PC-3 (cell line): ENCODE results near the gene EIF4E1B. TPM values are rescaled to one million over a fixed set of nuclear protein-coding genes. Genes with fewer than 3 reads are reported as not detected.

Experiments used
- ATAC-seq: fragments of 200-7000 bp; cut with Tn5 transposase; 2 replicates; pipeline ENCODE4 v1.9.1; 2020; ENCODE audit warnings: mild to moderate bottlenecking, moderate library complexity
- BruUV-seq: library from RNA; stranded (reverse); fragments of 400-500 nt; replicated peaks from 2 replicates; lab custom pipeline; 2021; lab: Mats Ljungman, UMichigan
- CTCF ChIA-PET: fragments of 300-600 bp; sonication (Branson Sonifier 250); formaldehyde crosslinking; loops from one replicate; lab custom pipeline; 2022; ENCODE audit warnings: antibody characterized with exemption; lab: Charles Lee
- POLR2A ChIA-PET: fragments of 300-600 bp; sonication (Branson Sonifier 250); formaldehyde crosslinking; loops from one replicate; lab custom pipeline; 2022; ENCODE audit warnings: antibody characterized with exemption; ENCODE audit not compliant: unreplicated experiment; lab: Charles Lee
- DNase-seq: peaks from one replicate; pipeline ENCODE4 v3.0.0-alpha.2; 2015
- H2AFZ ChIP-seq: fragments of 300-600 bp; sonication (generic); 2 replicates; pipeline ENCODE4 v1.6.0; 2016; ENCODE audit warnings: antibody characterized with exemption, low read length
- H3F3A ChIP-seq: fragments of 300-600 bp; sonication (generic); one replicate; pipeline ENCODE4 v1.6.0; 2017; ENCODE audit warnings: antibody characterized with exemption, low read length, control low read depth, mild to moderate bottlenecking; ENCODE audit not compliant: unreplicated experiment
- H3K27ac ChIP-seq: fragments of 300-600 bp; sonication (generic); 2 replicates; pipeline ENCODE4 v1.5.1; 2016; ENCODE audit warnings: mild to moderate bottlenecking, low read length
- H3K27me3 ChIP-seq: fragments of 300-600 bp; sonication (generic); 2 replicates; pipeline ENCODE4 v1.6.1; 2016; ENCODE audit warnings: low read length, mixed read lengths
- H3K36me3 ChIP-seq: fragments of 300-600 bp; sonication (generic); 2 replicates; pipeline ENCODE4 v1.6.1; 2016; ENCODE audit warnings: low read depth, mixed run types, low read length, mixed read lengths
- H3K4me1 ChIP-seq: fragments of 300-600 bp; sonication (generic); 2 replicates; pipeline ENCODE4 v1.5.1; 2016; ENCODE audit warnings: low read length; ENCODE audit not compliant: insufficient read depth
- H3K4me2 ChIP-seq: fragments of 300-600 bp; sonication (generic); 2 replicates; pipeline ENCODE4 v1.6.0; 2016; ENCODE audit warnings: low read length
- H3K4me3 ChIP-seq: fragments of 300-600 bp; sonication (generic); 2 replicates; pipeline ENCODE4 v1.5.1; 2016; ENCODE audit warnings: mild to moderate bottlenecking, low read length, mixed read lengths
- H3K79me2 ChIP-seq: fragments of 300-600 bp; sonication (generic); 2 replicates; pipeline ENCODE4 v1.6.1; 2017; ENCODE audit warnings: low read length, mixed read lengths
- H3K9ac ChIP-seq: fragments of 300-600 bp; sonication (generic); 2 replicates; pipeline ENCODE4 v1.6.0; 2016; ENCODE audit warnings: mild to moderate bottlenecking, low read length
- H3K9me2 ChIP-seq: fragments of 300-600 bp; sonication (generic); replicated peaks from 2 replicates; pipeline ENCODE4 v1.6.1; 2016; ENCODE audit warnings: mixed run types, low read length, mixed read lengths
- H3K9me3 ChIP-seq: fragments of 300-600 bp; sonication (generic); 2 replicates; pipeline ENCODE4 v1.6.1; 2016; ENCODE audit warnings: low read length, mixed read lengths
- H4K20me1 ChIP-seq: fragments of 300-600 bp; sonication (generic); 2 replicates; pipeline ENCODE4 v1.6.1; 2016; ENCODE audit warnings: low read length, mixed read lengths
- CTCF ChIP-seq: fragments of 300-600 bp; sonication (generic); conservative IDR thresholded peaks from 2 replicates; pipeline ENCODE4 v1.5.1; 2017; ENCODE audit warnings: antibody characterized with exemption, low read depth, mild to moderate bottlenecking, low read length
- EZH2 ChIP-seq: fragments of 300-600 bp; sonication (generic); IDR thresholded peaks from one replicate; pipeline ENCODE4 v1.6.1; 2017; ENCODE audit warnings: antibody characterized with exemption, mild to moderate bottlenecking, low read length; ENCODE audit not compliant: unreplicated experiment
- EZH2phosphoT487 ChIP-seq: fragments of 300-600 bp; sonication (generic); IDR thresholded peaks from 2 replicates; pipeline ENCODE4 v1.6.1; 2018; ENCODE audit warnings: mild to moderate bottlenecking, antibody characterized with exemption, low read length, borderline replicate concordance
- intact Hi-C: fragments of 100-400 bp; cut with micrococcal nuclease; formaldehyde crosslinking; loops from 2 replicates; pipeline ENCODE4 v1.9.0; 2023
- total RNA-seq: library from RNA; depleted of rRNA; stranded (reverse); fragments of >200 nt; gene quantifications from 2 replicates; pipeline ENCODE4 v1.2.3, GENCODE V29; 2014

The EIF4E1B gene
- total RNA-seq, 1 experiment from 2014 or later = not detected

DNA sequence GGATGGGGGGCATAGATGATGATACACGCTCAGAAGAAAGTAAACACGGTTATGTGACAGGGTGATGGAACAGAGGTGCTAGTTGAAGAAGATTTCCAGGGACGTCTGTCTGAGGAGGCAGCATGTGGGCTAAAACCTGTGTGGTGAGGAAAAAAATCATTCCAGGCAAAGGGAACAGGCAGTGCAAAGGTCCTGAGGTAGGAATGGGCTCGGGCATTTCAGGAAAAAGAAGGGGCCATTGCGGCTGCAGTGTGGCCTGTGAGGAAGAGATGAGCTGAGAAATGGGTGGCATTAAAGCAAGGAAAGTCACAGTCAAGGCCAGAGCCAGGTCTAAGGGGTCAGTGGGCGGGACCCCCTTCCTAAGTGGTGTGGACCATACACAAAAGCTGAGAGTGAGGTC, 35.0 kb downstream of the EIF4E1B start:
- no peak overlapping the region for H3K4me2 ChIP-seq
- ChIA-PET POLR2A (no interaction called here), CTCF (no interaction called here)
- intact Hi-C loops = loop anchor here (10.0 kb wide), 1 partner anchor 149 kb away; the partner anchor contains the start of gene UNC5A
- no TSS peak for BruUV-seq
- H3K27ac ChIP-seq = no peak overlapping the region
- no peaks in the 10 kb centered on the region for H3K9me3 ChIP-seq
- H3K36me3 ChIP-seq = no peaks in the 10 kb centered on the region
- no peaks in the 10 kb centered on the region for H3K9me2 ChIP-seq
- H3K4me1 ChIP-seq = no peaks in the 10 kb centered on the region
- H3K27me3 ChIP-seq = peaks cover 23% of the 10 kb centered on the region; the same call in 1 of the 2 replicates
- no peaks in the 10 kb centered on the region for H3K79me2 ChIP-seq
- no peaks in the 10 kb centered on the region for H4K20me1 ChIP-seq
- H3K9ac ChIP-seq = no peak overlapping the region
- no peak for TF ChIP-seq EZH2
- H3F3A ChIP-seq = no peaks in the 10 kb centered on the region
- no peak for DNase-seq
- no peak overlapping the region for H2AFZ ChIP-seq
- no peak overlapping the region for H3K4me3 ChIP-seq
- no peak for ATAC-seq

DNA sequence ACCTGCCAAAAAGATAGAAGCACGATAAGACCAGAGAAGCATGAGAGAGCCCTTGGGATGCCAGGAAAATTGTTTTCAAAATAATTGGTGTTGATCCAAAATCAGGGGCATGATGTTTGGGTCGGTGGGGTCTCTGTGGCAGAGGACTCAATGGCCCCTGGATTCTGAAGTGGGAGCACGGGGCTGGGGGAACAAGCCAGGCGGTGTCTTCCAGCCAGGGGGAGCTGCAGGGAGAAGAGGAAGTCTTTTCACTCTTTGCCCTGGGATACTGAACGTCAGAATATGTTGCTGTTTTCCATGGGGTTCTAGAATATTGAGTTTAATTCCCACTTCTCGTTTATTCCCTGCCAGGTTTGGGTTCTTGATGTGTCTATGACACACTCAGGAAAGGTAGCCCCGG, 37.2 kb downstream of the EIF4E1B start:
- Histone ChIP-seq H3K9me2 (no peaks in the 10 kb centered on the region), H3K79me2 (no peaks in the 10 kb centered on the region), H3K9ac (no peak overlapping the region), H3K4me2 (no peak overlapping the region), H3K4me3 (no peak overlapping the region), H4K20me1 (no peaks in the 10 kb centered on the region), H3K27me3 (peaks cover 23% of the 10 kb centered on the region; the same call in 1 of the 2 replicates), H2AFZ (no peak overlapping the region), H3K9me3 (no peaks in the 10 kb centered on the region), H3F3A (no peaks in the 10 kb centered on the region), H3K27ac (no peak overlapping the region), H3K36me3 (no peaks in the 10 kb centered on the region), H3K4me1 (no peaks in the 10 kb centered on the region)
- BruUV-seq = no TSS peak
- DNase-seq (no peak), ATAC-seq (no peak)
- no peak for TF ChIP-seq EZH2phosphoT487
- no peak for TF ChIP-seq CTCF
- TF ChIP-seq EZH2 = no peak
- POLR2A ChIA-PET = no interaction called here
- intact Hi-C loops = loop anchor here (10.0 kb wide), 1 partner anchor 147 kb away; the partner anchor contains the start of gene UNC5A
- CTCF ChIA-PET = no interaction called here

GRCh38 chr5:176670449-176670848, 40.0 kb downstream of the EIF4E1B start:
- BruUV-seq = no TSS peak
- Histone ChIP-seq H3K4me3 (no peak overlapping the region), H3K79me2 (no peaks in the 10 kb centered on the region), H3K4me1 (no peaks in the 10 kb centered on the region), H3K36me3 (no peaks in the 10 kb centered on the region), H3K27me3 (peaks cover 23% of the 10 kb centered on the region; the same call in 1 of the 2 replicates), H3F3A (no peaks in the 10 kb centered on the region), H4K20me1 (no peaks in the 10 kb centered on the region), H3K9me2 (no peaks in the 10 kb centered on the region), H2AFZ (no peak overlapping the region), H3K9me3 (no peaks in the 10 kb centered on the region), H3K4me2 (no peak overlapping the region), H3K9ac (no peak overlapping the region), H3K27ac (no peak overlapping the region)
- ATAC-seq = no peak
- no peak for TF ChIP-seq CTCF
- no peak for TF ChIP-seq EZH2
- TF ChIP-seq EZH2phosphoT487 = no peak
- no peak for DNase-seq
- CTCF ChIA-PET = interaction anchor here (1.0 kb wide), 1 partner anchor 10 kb away, joined by 3 read pairs; no protein-coding TSS in a partner anchor
- POLR2A ChIA-PET = no interaction called here
- intact Hi-C loops = no loop called here
